Coronary artery (tissue), 2 donors: ENCODE data around the gene LGR6.

Source experiments
- DNase-seq: peaks from one replicate; pipeline ENCODE4 v3.0.0-alpha.2; 2017; ENCODE audit warnings: low spot score
- H3K27ac ChIP-seq, 2 donors: fragments of 200-600 bp; sonication (generic); one replicate each; pipeline ENCODE4 v1.5.1; 2016 to 2019
- H3K4me3 ChIP-seq: fragments of 200-600 bp; sonication (generic); 2 replicates; pipeline ENCODE4 v1.5.1; 2016; ENCODE audit warnings: mild to moderate bottlenecking, moderate library complexity
- CTCF ChIP-seq: fragments of 200-600 bp; sonication (generic); IDR thresholded peaks from one replicate; pipeline ENCODE4 v1.5.1; 2019; ENCODE audit warnings: antibody characterized with exemption

LGR6 gene

GRCh38 chr1:202310746-202311145, 117.1 kb downstream of the LGR6 start:
- no peak for DNase-seq
- Histone ChIP-seq H3K4me3 (no peak overlapping the region), H3K27ac (no peak overlapping the region)
- no peak for TF ChIP-seq CTCF

- Histone ChIP-seq H3K27ac (peak overlapping the region in 1 of 2 donors; percentile 80), H3K4me3 (peak overlapping the region; percentile 6)
- no peak for DNase-seq
- no peak for TF ChIP-seq CTCF
These were observed 118.5 kb downstream of the LGR6 start for GRCh38 chr1:202311875-202312635.

- Histone ChIP-seq H3K4me3 (no peak overlapping the region), H3K27ac (no peak overlapping the region)
- DNase-seq = peak; percentile 74
- TF ChIP-seq CTCF = peak; percentile 85
These were observed 122.1 kb downstream of the LGR6 start for GRCh38 chr1:202315576-202316168.

GRCh38 chr1:202316186-202316585, 122.6 kb downstream of the LGR6 start:
- H3K4me3 ChIP-seq = no peak overlapping the region
- H3K27ac ChIP-seq = no peak overlapping the region
- DNase-seq = peak; percentile 21
- TF ChIP-seq CTCF = no peak

GRCh38 chr1:202317941-202318925, 124.6 kb downstream of the LGR6 start:
- Histone ChIP-seq H3K4me3 (no peak overlapping the region), H3K27ac (no peak overlapping the region)
- no peak for TF ChIP-seq CTCF
- DNase-seq = no peak

GRCh38 chr1:202319381-202320080, 125.9 kb downstream of the LGR6 start:
- DNase-seq = no peak
- Histone ChIP-seq H3K4me3 (no peak overlapping the region), H3K27ac (no peak overlapping the region)
- TF ChIP-seq CTCF = no peak
